ENCODE data around the gene NAV3.

GRCh38 chr12:77817276-77817675 is 13.4 kb upstream of the NAV3 start:
- TF ChIP-seq, protein P1, sequence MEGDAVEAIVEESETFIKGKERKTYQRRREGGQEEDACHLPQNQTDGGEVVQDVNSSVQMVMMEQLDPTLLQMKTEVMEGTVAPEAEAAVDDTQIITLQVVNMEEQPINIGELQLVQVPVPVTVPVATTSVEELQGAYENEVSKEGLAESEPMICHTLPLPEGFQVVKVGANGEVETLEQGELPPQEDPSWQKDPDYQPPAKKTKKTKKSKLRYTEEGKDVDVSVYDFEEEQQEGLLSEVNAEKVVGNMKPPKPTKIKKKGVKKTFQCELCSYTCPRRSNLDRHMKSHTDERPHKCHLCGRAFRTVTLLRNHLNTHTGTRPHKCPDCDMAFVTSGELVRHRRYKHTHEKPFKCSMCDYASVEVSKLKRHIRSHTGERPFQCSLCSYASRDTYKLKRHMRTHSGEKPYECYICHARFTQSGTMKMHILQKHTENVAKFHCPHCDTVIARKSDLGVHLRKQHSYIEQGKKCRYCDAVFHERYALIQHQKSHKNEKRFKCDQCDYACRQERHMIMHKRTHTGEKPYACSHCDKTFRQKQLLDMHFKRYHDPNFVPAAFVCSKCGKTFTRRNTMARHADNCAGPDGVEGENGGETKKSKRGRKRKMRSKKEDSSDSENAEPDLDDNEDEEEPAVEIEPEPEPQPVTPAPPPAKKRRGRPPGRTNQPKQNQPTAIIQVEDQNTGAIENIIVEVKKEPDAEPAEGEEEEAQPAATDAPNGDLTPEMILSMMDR (IDR thresholded peaks at IDR 0.05; ENCODE audit: low read depth, low read length, poor library complexity, severe bottlenecking), result no peak
- no peak for TF ChIP-seq EZH2phosphoT487 (IDR thresholded peaks at IDR 0.05; ENCODE audit: borderline replicate concordance, low read length)
